Nephron (organoid): ENCODE data around the gene BCLAF1.
A peak's percentile ranks its signal among the peaks of the same experiment; 100 is the strongest.

Source experiments
- H3K27ac Mint-ChIP-seq, 3 experiments: 2 replicates each; pipeline ENCODE4 v1.8.0; 2020; ENCODE audit warnings: mixed read lengths in 3 of 3, mild to moderate bottlenecking in 2 of 3, moderate library complexity in 1 of 3
- H3K27me3 Mint-ChIP-seq: 2 replicates; pipeline ENCODE4 v1.8.0; 2021; ENCODE audit warnings: low read depth, mild to moderate bottlenecking, moderate library complexity, mixed read lengths
- H3K36me3 Mint-ChIP-seq: 2 replicates; pipeline ENCODE4 v1.8.0; 2020; ENCODE audit warnings: low read depth, mixed read lengths
- H3K4me1 Mint-ChIP-seq: 2 replicates; pipeline ENCODE4 v1.8.0; 2020; ENCODE audit warnings: mixed read lengths
- H3K4me3 Mint-ChIP-seq, 3 experiments: 2 replicates each; pipeline ENCODE4 v1.8.0; 2020; ENCODE audit warnings: mild to moderate bottlenecking in 3 of 3, mixed read lengths in 3 of 3, moderate library complexity in 2 of 3
- H3K9me3 Mint-ChIP-seq: 2 replicates; pipeline ENCODE4 v1.8.0; 2020; ENCODE audit warnings: mixed read lengths
- TF ChIP-seq, protein P1 (sequence below), 3 experiments: fragments of 200-600 bp; sonication (generic); IDR thresholded peaks; one replicate each; pipeline ENCODE4 v1.5.0; 2021; ENCODE audit warnings: antibody characterized with exemption in 3 of 3; ENCODE audit not compliant: unreplicated experiment in 3 of 3

BCLAF1 gene

GRCh38 chr6:136334853-136335252 lies 45.2 kb upstream of the BCLAF1 start:
- Mint-ChIP-seq H3K4me1 (peaks cover 17% of the 10 kb centered on the region), H3K4me3 (no peak overlapping the region), H3K36me3 (no peaks in the 10 kb centered on the region), H3K27me3 (peaks cover 6% of the 10 kb centered on the region), H3K27ac (peak overlapping the region in 1 of 3 experiments; percentile 73), H3K9me3 (no peaks in the 10 kb centered on the region)
- TF ChIP-seq, protein P1, sequence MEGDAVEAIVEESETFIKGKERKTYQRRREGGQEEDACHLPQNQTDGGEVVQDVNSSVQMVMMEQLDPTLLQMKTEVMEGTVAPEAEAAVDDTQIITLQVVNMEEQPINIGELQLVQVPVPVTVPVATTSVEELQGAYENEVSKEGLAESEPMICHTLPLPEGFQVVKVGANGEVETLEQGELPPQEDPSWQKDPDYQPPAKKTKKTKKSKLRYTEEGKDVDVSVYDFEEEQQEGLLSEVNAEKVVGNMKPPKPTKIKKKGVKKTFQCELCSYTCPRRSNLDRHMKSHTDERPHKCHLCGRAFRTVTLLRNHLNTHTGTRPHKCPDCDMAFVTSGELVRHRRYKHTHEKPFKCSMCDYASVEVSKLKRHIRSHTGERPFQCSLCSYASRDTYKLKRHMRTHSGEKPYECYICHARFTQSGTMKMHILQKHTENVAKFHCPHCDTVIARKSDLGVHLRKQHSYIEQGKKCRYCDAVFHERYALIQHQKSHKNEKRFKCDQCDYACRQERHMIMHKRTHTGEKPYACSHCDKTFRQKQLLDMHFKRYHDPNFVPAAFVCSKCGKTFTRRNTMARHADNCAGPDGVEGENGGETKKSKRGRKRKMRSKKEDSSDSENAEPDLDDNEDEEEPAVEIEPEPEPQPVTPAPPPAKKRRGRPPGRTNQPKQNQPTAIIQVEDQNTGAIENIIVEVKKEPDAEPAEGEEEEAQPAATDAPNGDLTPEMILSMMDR (IDR thresholded peaks at IDR 0.05; ENCODE audit: unreplicated experiment in 3 of 3) = no peak

DNA sequence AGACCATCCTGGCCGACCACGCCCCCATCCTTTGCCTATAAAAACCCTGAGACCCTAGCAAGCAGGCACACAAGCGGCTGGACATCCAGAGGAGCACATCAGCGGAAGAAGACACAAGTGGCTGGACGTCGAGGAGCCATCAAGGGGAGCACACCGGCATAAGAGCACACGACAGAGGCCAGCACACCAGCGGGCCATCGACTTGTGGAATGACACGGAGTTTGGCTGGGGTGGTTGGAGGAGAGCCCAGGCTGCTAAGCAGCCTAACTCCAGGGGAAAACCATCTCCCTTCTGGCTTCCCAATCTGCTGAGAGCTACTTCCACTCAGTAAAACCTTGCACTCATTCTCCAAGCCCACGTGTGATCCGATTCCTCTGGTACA lies 44.8 kb upstream of the BCLAF1 start:
- H3K4me3 Mint-ChIP-seq = no peak overlapping the region
- H3K36me3 Mint-ChIP-seq = no peaks in the 10 kb centered on the region
- H3K27ac Mint-ChIP-seq = no peak overlapping the region
- peaks cover 6% of the 10 kb centered on the region for H3K27me3 Mint-ChIP-seq
- TF ChIP-seq, protein P1 (IDR thresholded peaks at IDR 0.05; ENCODE audit: unreplicated experiment in 3 of 3) = no peak
- H3K4me1 Mint-ChIP-seq = peaks cover 17% of the 10 kb centered on the region
- H3K9me3 Mint-ChIP-seq = no peaks in the 10 kb centered on the region

DNA sequence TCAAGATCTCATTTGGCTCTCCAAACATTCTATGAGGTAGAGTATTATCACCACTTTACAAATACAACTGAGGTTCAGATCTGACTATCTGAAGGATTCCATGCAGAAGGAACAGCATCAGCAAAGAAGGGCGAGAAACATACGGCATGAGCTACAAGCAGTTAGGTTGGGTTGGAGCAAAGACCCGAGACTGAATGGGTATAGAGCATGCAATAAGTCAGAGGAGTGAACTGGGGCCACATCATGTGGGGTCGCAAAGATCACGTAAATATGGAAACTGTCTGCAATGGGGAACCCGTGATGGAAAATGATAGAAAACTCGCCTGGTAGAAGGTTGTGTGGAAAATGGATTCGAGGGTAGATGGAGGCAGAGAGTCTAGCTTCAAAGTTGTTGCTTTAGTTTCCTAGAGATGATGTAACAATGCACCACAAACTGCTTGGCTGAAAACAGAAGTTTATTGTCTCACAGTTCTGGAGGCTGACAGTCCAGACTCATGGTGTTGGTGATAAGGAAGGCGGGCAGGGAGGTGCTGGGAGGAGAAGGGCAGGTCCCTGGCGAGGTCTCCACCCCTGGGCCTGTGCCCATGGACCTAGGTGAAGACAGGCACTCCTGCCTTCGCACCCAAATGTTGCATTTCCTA lies 44.3 kb upstream of the BCLAF1 start:
- H3K27ac Mint-ChIP-seq = no peak overlapping the region
- H3K4me3 Mint-ChIP-seq = no peak overlapping the region
- peaks cover 17% of the 10 kb centered on the region for H3K4me1 Mint-ChIP-seq
- H3K36me3 Mint-ChIP-seq = no peaks in the 10 kb centered on the region
- peaks cover 6% of the 10 kb centered on the region for H3K27me3 Mint-ChIP-seq
- TF ChIP-seq, protein P1 (IDR thresholded peaks at IDR 0.05; ENCODE audit: unreplicated experiment in 3 of 3) = no peak
- no peaks in the 10 kb centered on the region for H3K9me3 Mint-ChIP-seq

DNA sequence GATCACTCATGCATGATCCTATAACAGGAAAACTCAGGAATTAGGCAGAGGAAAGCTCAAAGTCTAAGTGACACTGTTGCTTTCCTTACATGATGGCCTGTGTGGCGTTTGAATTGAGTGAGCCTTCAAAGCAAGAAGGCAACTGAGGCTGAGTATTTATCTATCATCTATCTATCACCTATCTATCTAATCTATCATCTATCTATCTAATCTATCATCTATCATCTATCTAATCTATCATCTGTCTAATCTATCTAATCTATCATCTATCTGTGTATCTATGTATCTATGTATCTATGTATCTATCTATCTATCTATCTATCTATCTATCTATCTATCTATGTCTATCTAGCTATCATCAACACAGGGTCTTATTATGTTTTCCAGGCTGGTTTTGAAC lies 41.8 kb upstream of the BCLAF1 start:
- TF ChIP-seq, protein P1 (IDR thresholded peaks at IDR 0.05; ENCODE audit: unreplicated experiment in 3 of 3) = no peak
- Mint-ChIP-seq H3K4me1 (peaks cover 13% of the 10 kb centered on the region), H3K27ac (no peak overlapping the region), H3K9me3 (no peaks in the 10 kb centered on the region), H3K27me3 (peaks cover 6% of the 10 kb centered on the region), H3K36me3 (no peaks in the 10 kb centered on the region), H3K4me3 (no peak overlapping the region)

DNA sequence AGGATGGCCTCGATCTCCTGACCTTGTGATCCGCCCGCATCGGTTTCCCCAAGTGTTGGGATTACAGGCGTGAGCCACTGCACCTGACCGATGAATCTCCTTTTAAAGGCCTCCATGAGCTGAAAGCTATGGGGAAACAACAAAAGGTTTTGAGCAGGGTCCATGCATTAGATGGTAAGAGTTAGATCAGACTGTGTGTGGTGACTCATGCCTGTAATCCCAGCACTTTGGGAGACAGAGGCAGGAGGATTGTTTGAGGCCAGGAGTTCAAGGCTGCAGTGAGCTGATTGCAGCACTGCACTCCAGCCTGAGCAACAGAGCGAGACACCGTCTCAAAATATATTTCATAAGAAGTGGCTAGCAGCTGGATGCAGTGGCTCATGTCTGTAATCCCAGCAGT lies 41.0 kb upstream of the BCLAF1 start:
- H3K36me3 Mint-ChIP-seq = no peaks in the 10 kb centered on the region
- H3K27me3 Mint-ChIP-seq = peaks cover 6% of the 10 kb centered on the region
- H3K9me3 Mint-ChIP-seq = no peaks in the 10 kb centered on the region
- TF ChIP-seq, protein P1 (IDR thresholded peaks at IDR 0.05; ENCODE audit: unreplicated experiment in 3 of 3) = no peak
- peaks cover 5% of the 10 kb centered on the region for H3K4me1 Mint-ChIP-seq
- H3K4me3 Mint-ChIP-seq = no peak overlapping the region
- no peak overlapping the region for H3K27ac Mint-ChIP-seq

DNA sequence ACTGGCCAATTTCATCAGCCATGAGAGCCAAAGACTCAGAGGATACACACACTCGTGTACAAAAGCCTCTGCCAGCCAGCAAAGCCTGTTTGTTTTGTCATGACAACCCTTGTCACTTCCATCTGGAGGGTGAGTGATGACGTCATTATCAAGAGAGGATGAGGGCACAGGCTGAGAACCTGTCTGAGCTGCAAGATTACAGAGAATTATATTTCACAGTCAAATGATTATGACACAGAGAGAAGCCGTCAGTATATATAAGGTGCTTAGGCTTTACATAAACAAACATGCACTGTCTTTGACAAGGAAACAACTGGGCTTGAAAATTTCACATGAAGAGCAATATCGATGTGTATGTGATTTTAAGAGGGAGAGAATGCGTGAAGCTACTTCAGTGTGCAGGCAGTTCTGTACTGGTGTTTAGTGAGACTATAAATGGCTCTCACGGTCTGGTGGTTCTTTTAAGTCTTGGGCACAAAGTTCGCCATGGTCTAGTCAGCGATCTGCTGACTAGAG lies 36.5 kb upstream of the BCLAF1 start:
- Mint-ChIP-seq H3K36me3 (no peaks in the 10 kb centered on the region), H3K4me1 (peaks cover 11% of the 10 kb centered on the region), H3K27ac (no peak overlapping the region), H3K9me3 (no peaks in the 10 kb centered on the region), H3K4me3 (no peak overlapping the region), H3K27me3 (peaks cover 6% of the 10 kb centered on the region)
- TF ChIP-seq, protein P1 (IDR thresholded peaks at IDR 0.05; ENCODE audit: unreplicated experiment in 3 of 3) = no peak
